OCI-M2 (cell line): Measurements from ENCODE around the gene CD164.
"Not testable (repeated sequence)": the region's sequence is repeated elsewhere in the genome, so short reads cannot be mapped to it uniquely, and the experiment has no call there.

ENCODE experiments used
- DNase-seq: peaks from one replicate; lab custom pipeline; 2025; ENCODE audit not compliant: unreplicated experiment; lab: John Stamatoyannopoulos, UW

Gene CD164

DNA sequence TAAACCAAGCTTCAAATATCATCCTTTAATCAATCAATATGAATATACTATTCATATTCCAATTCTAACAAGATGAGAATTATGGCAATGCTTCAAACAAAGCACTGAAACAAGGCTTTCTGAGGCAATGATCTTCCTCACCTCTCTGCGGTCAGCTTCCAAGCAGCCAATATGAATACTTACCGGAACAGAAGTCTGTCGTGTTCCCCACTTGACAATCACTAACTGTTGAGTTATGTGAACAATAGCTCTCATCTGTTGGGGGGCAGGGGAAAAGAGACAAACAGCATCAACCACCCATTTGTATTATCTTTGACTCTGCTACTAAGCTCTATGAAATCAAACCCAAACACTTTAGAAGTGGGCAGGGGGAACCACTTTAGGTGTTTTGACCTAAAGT, 4.5 kb downstream of the CD164 start:
- DNase-seq, result no peak

DNA sequence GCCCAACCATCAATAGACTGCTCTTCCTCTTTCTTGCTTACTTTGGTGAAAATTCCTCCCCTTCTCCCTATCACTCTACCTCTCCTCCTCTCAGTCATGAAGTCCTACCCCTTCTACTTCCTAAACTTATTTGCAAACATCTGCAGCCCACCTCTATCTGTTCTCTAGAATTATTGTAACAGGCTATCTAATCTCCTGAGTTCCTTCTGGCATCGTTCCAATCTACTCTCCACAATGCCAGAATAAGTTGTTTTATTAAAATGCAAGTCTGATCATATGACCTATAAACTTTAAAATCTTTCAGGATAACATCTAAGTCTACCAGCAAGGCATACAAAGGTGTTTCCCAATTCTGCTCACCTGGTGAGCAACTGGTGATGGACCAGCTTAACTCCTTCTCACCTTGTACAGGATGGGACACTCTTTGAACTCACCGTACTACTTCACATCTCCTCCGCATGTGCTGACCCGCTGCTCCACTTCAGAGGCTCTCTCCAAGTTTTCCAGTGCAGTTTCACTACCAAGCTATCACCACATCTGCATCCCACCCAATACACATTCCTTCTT, 7.9 kb downstream of the CD164 start:
- DNase-seq, result no peak

DNA sequence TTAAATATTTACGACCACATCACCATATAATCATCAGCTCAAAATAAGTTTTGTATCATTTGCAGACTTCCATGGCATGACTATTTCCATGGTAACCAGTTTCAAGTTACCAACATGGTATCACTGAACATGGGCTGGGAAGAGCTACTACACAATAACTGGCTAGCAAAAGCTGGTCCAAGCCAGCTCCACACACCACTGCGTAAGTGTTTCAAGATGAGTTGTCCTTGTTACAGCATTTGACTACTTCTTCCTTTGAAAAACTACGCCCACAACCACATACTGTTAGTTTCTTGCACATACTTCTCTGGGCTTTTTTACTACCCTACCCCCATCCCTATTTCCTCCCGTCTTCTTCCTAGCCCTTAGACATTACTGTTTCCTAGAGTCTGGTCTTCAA, 8.5 kb downstream of the CD164 start:
- DNase-seq, result no peak

DNA sequence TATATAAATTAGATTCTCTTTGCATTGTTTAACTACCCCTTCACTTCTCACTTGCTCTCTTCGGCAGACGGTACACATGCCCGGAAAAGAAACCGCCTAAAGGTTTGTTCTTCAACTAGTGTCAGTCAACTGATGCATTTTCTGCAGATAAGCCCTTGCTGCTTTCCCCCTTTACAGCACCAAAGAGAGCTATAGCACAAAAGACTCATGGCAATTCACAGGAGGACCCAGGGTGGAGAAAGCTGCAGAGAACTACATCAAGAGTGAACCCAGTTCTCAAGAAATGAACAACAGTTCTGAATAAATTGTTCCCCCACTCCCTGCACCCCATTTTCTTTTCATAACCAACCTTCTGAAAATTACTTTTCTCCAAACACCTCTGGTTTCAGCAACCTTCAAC, 8.9 kb downstream of the CD164 start:
- no peak for DNase-seq

DNA sequence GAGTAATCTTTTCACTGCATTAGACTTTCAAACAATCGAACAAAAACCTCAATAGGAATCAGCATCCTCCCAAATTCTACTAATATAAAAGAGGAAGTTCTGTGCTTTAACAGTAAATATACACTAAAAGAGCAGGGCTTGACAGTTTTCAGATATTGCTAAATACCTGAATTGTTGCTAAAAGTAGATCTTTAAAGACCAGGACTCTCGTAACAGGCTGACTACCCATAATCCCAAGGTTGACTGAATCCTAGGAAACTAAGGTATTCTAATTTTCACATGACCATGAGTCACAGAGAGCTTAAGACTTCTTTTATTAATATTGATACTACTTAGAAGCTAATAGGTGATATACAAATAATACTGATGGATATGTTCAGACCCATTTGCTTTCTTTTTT, 10.1 kb downstream of the CD164 start:
- DNase-seq, result no peak

DNA sequence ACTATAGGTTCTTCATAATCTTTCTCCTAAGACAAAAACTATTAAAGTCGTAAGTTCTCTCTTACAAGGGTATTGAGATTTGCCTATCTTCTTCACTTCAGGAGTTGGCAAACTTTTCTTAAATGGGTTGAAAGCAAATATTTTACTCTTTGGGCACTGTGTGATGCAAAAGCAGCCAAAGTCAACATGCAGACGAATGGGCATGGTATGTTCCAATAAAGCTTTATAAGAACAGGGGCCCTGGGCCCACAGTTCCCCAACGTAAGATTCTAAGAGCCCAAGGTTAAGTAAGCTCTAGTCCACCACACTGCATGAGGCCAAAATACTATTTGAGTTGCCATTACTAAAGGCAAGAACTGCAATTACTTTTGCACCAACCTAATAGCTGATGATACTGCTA, 11.5 kb downstream of the CD164 start:
- no peak for DNase-seq

DNA sequence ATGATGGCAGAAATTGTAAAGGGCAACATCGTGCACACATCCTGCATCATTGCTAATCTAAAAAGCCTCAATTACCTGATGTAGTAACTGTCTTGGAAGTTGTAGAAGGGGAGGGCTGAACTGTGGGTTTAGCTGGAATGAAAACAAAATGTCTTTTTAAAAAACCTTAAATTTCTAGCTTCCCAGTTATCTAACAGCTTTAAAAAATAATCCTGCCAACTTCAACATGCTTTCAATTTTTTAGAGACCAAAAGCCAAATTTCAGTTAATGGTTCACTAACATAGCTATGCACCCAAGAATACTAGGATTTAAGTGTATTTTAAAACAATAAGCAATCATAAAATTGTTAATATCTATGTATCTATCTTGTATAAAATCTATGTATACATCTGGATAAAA, 11.9 kb downstream of the CD164 start:
- no peak for DNase-seq

DNA sequence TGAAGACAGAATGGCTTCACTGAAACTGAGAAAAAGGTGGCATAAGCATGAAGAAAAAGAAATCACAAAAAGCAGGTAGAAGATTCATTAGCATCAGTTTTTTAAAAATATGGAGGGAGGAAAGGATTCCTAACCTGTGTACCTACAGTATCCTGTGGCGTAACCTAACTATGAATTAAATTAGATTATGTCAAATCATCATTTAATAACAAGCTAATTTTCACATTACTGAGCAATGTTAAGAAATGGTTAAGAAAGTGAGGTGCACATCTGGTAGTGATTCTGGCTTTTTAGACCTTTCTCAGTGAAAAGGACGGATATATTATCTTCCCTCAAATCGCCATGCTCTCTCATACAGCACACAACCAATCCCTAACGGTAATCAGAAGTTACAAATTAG, 12.5 kb downstream of the CD164 start:
- DNase-seq, result no peak

DNA sequence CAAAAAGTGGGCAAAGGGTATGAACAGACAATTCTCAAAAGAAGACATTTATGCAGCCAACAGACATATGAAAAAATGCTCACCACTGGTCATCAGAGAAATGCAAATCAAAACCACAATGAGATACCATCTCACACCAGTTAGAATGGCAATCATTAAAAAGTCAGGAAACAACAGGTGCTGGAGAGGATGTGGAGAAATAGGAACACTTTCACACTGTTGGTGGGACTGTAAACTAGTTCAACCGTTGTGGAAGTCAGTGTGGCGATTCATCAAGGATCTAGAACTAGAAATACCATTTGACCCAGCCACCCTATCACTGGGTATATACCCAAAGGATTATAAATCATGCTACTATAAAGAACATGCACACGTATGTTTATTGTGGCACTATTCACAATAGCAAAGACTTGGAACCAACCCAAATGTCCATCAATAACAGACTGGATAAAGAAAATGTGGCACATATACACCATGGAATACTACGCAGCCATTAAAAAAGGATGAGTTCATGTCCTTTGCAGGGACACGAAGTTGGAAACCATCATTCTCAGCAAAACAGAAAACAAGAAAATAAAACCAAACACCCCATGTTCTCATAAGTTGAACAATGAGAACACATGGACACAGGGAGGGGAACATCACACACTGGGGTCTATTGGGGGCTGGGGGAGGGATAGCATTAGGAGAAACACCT, 17.7 kb downstream of the CD164 start:
- not testable (repeated sequence) for DNase-seq

DNA sequence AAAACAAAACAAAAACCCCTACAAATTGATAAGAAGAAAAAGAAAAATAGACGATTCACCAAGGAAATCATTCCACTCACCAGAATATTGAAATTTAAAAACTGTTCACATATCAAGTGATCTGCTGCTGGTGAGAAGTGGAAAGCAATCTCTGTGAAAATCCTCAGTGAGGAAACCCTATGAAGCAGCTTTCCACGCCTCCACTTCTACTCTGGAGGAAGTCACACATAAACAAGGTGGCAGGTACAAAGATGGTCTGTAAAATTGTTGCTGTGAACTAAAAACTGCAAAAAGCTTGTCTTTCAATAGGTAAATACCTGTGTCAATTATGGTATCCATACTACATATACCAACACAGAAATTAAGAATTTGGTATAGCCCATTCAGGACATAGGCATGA, 18.5 kb downstream of the CD164 start:
- DNase-seq, result no peak

DNA sequence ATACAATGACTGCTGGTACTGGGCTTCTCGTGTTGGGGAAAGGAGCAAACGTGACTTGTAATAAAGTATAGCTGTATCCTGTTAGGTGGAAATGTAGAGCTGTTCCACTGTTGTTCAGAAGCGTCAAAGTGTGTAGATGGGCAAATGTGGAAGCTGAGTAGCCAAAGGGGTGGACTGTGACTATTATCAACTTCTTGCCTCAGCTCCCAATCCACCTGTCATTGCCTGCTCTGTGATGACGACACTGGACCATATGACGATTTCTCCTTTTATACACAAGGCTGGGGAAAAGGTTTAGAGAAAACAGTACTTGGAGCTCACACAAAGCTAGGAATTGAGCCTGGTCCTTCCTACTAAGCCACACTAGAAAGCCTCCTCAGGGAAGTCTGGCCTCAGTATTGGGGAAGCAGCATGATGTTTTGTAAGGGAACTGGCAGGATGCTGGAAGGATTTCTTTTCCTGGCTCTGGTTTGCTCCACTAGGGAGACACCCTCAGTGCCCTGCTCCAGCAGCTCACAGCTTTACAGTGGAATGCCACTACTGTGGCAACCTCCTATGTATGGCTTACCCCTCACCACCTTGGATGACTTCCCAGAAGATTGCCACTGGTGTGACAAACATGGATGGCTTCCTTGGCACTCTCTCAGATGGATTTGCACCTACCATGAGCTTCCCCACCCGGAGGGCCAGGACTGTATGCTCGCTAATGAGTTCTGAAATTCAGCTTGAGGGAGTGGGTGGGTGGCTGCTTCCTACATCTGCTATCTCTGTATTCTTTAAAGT, 20.0 kb downstream of the CD164 start:
- DNase-seq, result no peak

DNA sequence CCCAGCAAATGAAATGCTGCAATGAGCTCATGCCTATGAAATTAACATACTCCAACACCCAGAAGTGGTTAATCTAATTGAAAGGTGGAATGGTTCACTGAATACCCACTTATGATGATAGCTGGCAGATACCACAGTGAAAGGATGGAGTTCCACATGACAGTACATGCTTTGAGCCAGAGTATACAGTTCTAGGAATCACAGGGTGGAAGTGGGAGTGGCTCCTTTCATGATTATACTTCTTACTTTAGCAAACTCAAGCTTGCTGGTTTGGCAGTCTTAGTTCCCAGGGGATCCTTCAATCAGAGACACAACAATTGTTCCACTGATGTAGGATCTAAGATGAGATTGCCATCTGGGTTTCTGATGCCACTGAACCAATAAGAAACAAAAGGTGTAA, 21.5 kb downstream of the CD164 start:
- no peak for DNase-seq

DNA sequence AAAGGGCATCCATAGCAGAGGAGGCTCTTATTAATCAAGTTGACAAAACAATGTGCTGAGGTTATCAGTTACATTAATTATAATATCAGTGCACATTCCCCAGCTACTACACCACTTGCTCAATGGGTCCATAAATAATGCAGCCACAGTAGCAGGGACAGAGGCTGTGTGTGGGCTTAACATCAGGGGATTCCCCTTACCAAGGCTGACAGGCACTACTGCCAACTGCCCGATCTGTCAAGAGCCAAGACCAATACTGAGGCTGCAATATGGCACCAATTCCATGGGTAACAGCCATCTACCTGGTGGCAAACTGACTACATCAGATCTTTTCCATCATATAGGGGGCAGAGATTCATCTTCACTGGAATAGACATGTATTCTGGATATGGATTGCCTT, 22.0 kb downstream of the CD164 start:
- DNase-seq, result no peak

DNA sequence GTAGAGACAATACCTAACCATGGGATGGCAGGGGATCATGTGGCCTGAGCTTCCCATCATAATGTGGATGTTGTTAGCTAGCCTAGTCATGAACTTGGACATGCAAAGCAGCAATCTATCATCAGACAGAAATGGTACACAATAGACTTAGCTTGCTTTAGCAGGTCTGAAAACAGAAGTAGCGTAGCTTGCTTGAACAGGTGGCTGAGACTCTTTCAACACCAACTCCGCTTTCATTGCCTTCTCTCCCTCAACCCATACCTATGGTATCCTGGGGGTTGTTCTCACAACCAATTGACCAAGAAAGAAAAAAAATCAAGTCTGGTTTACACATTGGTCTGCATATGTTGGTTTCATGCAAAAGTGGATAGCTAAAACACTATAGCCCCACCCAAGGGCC, 23.0 kb downstream of the CD164 start:
- DNase-seq, result no peak

DNA sequence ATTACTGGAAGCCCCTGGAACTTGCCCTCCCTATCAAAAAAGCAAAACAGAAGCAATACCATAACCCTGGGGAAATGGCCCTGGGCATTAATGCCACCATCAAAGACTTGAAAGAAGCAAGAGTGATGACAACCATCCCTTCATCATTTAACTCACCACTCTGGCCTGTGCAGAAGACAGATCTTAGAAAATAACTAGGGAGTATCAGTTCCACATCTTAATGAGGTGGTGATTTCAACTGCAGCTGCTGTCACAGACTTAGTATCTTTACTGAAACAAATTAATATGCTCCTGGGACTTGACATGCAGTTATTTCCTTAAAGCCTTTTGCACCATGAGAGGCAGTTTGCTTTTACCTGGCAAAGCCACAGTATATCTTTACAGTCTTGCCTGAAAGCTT, 24.1 kb downstream of the CD164 start:
- no peak for DNase-seq

DNA sequence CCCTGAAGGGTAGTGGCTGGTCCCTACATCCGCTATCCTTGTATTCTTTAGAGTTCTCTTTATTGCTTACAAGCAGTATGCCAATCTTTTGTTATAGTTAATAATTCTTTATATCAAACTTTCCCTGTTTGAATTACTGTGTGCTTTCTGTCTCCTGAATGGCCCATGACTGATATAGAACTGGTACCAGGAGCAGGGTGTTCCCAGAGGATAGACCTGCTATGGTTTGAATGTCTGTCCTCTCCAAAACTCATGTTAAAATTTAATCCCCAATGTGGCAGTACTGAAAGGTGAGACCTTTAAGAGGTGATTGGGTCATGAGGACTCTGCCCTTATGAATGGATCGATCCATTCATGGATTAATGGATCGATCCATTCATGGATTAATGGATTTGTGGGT, 26.0 kb downstream of the CD164 start:
- DNase-seq, result no peak

DNA sequence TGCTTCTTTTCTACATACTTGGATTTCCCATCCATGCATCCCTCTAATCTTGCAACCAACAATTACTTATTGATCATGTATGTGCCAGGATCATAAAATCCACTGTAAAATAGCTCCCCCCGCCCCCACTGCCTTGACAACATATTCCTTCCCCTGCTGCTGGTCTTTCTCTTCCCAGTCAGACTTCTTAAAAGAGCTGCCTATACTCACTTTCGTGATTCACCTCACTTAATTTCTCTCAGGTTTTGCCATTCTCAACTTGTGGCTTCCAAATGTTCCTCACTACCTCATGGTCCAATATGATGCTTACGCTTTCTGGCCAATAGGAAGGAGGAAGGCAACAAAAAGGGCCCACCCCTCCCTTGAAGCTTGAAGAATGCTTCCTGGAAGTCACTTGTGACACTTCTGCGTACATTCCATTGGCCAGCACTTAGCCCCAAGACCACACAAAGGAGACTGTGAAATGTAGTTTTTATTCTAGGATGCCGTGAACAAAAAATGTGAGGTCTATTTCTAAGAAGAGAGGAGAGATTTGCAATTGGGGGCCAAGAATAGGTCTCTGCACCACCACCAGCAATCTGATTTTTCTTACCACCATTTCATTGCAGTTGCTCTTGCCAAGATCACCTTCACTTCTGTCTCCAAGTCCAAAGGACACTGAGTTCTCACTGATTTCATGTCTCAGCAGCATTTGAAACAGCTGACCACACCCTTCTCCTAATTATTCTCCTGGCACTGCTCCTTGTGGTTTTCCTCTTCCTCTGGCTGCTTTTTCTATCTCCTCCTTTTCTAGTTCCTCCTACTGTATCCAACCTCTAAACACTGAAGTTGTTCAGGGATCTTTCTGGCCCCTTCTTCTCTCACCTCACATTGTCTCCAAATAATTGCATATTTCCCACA, 30.8 kb downstream of the CD164 start:
- DNase-seq, result no peak

DNA sequence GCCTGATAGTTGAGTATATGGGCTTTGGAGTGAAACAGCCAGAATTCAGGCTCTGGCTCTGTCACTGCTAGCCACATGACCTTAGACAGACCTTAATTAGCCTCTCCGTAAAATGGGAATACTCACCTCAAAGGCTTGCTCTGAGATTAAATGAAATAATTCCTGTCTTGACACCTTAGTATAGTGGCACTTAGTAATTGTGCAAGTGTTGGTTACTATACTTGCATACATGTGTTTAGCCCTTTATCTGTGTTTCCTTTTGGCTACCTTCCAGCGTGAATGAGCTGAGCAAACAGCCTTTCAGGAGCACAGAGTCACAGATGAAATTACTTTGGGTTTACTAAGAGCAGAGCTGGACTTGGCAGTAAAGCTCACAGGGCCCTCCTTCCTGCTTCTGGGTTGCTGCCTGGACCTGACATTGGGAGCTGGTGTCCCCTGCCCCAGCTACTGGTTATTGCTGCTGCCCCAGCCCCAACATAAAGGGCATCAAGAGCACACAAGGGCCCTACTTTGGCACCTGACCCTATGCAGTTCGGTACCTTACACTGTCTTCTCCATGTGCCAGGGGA, 32.8 kb downstream of the CD164 start:
- DNase-seq, result no peak

DNA sequence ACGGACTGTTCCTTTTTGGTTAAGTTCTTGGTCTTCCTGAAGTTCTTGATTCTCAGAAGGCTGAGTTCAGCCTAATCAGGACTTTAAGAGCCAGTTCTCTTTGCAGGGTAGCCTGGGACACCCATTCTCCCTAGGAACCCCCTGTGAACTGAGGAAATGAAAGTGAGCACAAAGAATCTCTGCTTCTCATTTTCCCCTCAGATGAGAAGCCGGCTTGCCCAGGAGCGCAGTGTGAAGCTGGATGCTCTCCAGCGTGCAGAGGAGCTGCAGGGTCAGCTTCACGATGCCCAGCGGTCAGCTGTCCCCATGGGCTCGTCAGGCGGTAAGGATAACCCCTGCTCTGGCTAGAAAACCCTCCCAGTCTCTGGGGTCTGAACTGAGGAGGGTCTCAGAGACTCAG, 34.0 kb downstream of the CD164 start:
- no peak for DNase-seq

DNA sequence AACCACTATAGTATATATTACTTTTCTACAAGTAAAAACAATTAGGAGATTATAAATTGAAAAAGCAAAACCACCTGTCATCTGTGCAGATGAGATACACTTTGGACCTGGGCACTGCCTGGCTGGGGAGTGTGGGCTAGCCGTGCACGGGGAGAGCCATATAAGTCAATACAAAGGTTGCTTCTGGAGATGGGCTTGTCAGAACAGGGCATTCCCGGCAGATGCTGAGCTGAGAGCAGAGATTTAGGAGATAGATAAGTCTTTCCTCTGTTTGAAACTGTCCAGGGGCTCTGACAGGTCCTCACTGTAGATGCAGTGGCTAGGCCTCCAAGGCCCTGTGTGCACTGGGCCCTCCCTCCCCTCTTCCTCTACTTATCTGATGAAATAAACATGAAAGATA, 34.5 kb downstream of the CD164 start:
- no peak for DNase-seq

DNA sequence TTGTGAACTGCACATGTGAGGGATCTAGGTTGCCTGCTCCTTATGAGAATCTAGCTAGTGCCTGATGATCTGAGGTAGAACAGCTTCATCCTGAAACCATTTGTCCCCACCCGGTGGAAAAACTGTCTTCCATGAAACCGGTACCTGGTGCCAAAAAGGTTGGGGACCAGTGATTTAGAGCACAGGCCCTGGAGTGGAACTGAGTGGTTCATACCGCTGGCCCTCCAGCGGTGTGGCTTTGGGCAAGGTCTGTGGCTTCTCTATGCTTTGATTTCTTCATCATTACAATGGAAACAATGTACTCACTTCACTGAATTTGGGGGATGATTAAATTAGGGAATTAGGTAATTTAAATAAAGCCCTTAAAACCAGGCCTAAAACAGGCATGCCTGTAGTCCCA, 36.3 kb downstream of the CD164 start:
- DNase-seq, result no peak
